Measurements from ENCODE around the gene SNED1.

Gene SNED1

GRCh38 chr2:241043581-241043980 is 45.2 kb downstream of the SNED1 start:
- TF ChIP-seq CTCF (IDR thresholded peaks at IDR 0.05; ENCODE audit: control extremely low read depth, extremely low read depth, low read depth, missing control alignments): no peak
- DNase-seq (ENCODE audit: extremely low spot score): no peak
- CTCF ChIA-PET: interaction anchor here (1.6 kb wide), 1 partner anchor 34 kb away, joined by 6 read pairs; no protein-coding TSS in a partner anchor
- POLR2A ChIA-PET: no interaction called here

- ChIA-PET POLR2A (no interaction called here), CTCF (no interaction called here)
- no peak for TF ChIP-seq CTCF (IDR thresholded peaks at IDR 0.05; ENCODE audit: control extremely low read depth, extremely low read depth, low read depth, missing control alignments)
- DNase-seq (ENCODE audit: extremely low spot score): no peak
Observed at GRCh38 chr2:241047253-241048010, 49.0 kb downstream of the SNED1 start.

- DNase-seq (ENCODE audit: extremely low spot score): no peak
- POLR2A ChIA-PET: no interaction called here
- TF ChIP-seq CTCF (IDR thresholded peaks at IDR 0.05; ENCODE audit: control extremely low read depth, extremely low read depth, low read depth, missing control alignments): no peak
- CTCF ChIA-PET: no interaction called here
Observed at GRCh38 chr2:241048149-241048948, 49.9 kb downstream of the SNED1 start.

GRCh38 chr2:241048949-241049343 is 50.5 kb downstream of the SNED1 start:
- ChIA-PET CTCF (no interaction called here), POLR2A (no interaction called here)
- no peak for TF ChIP-seq CTCF (IDR thresholded peaks at IDR 0.05; ENCODE audit: control extremely low read depth, extremely low read depth, low read depth, missing control alignments)
- DNase-seq (ENCODE audit: extremely low spot score): no peak

- TF ChIP-seq CTCF (IDR thresholded peaks at IDR 0.05; ENCODE audit: control extremely low read depth, extremely low read depth, low read depth, missing control alignments): no peak
- ChIA-PET CTCF (no interaction called here), POLR2A (no interaction called here)
- no peak for DNase-seq (ENCODE audit: extremely low spot score)
Observed at GRCh38 chr2:241049739-241050623, 51.6 kb downstream of the SNED1 start.
